HuH-7 (cell line): ENCODE measurements around the gene KIF22.
"Not testable (repeated sequence)": the region's sequence is repeated elsewhere in the genome, so short reads cannot be mapped to it uniquely, and the experiment has no call there.

ENCODE experiments used
- DNase-seq: peaks from one replicate; pipeline ENCODE4 v3.0.0; 2011; ENCODE audit warnings: low spot score

The KIF22 gene

GRCh38 chr16:29790183-29790948 lies at the start of gene KIF22:
Gene KIF22 (plus strand): TSS chr16:29790751. CDS start chr16:29790760, 9 bp downstream.
- DNase-seq: peak; percentile 99

GRCh38 chr16:29742683-29743275 lies 47.8 kb upstream of the KIF22 start:
- no peak for DNase-seq

GRCh38 chr16:29743475-29743826 lies 47.1 kb upstream of the KIF22 start:
- DNase-seq: no peak

- no peak for DNase-seq
Measured at GRCh38 chr16:29743827-29744531, 46.6 kb upstream of the KIF22 start.

- no peak for DNase-seq
Measured at GRCh38 chr16:29744541-29745101, 45.9 kb upstream of the KIF22 start.

- no peak for DNase-seq
Measured at GRCh38 chr16:29745121-29745852, 45.3 kb upstream of the KIF22 start.

- no peak for DNase-seq
Measured at GRCh38 chr16:29745853-29746345, 44.7 kb upstream of the KIF22 start, which contains the start of gene C16orf54. Gene C16orf54 (minus strand): TSS chr16:29745990. CDS start chr16:29744951, 1,039 bp downstream.

- not testable (repeated sequence) for DNase-seq
Measured at GRCh38 chr16:29746518-29746917, 44.0 kb upstream of the KIF22 start.

GRCh38 chr16:29747947-29748759 lies 42.4 kb upstream of the KIF22 start:
- DNase-seq: no peak

GRCh38 chr16:29748760-29749149 lies 41.8 kb upstream of the KIF22 start:
- DNase-seq: not testable (repeated sequence)

GRCh38 chr16:29753516-29753915 lies 37.0 kb upstream of the KIF22 start:
- no peak for DNase-seq

GRCh38 chr16:29756654-29757053 lies 33.9 kb upstream of the KIF22 start:
- no peak for DNase-seq

- not testable (repeated sequence) for DNase-seq
Measured at GRCh38 chr16:29757086-29757485, 33.5 kb upstream of the KIF22 start.

- peak; percentile 34 for DNase-seq
Measured at GRCh38 chr16:29757950-29758466, 32.5 kb upstream of the KIF22 start.

GRCh38 chr16:29760567-29761279 lies 29.8 kb upstream of the KIF22 start:
- no peak for DNase-seq

GRCh38 chr16:29761280-29761651 lies 29.3 kb upstream of the KIF22 start:
- DNase-seq: not testable (repeated sequence)

- no peak for DNase-seq
Measured at GRCh38 chr16:29761882-29762281, 28.7 kb upstream of the KIF22 start.

- DNase-seq: no peak
Measured at GRCh38 chr16:29763326-29763725, 27.2 kb upstream of the KIF22 start.

- peak; percentile 76 for DNase-seq
Measured at GRCh38 chr16:29765167-29766032, 25.2 kb upstream of the KIF22 start.
